ENCODE data around the gene ACTN1. TPM values are rescaled to one million over a fixed set of nuclear protein-coding genes. Genes with fewer than 3 reads are reported as not detected.

ACTN1 gene
- total RNA-seq, 2 experiments from 2014 or later = 70.6 to 72.2 TPM

GRCh38 chr14:68897559-68898155, 81.4 kb downstream of the ACTN1 start:
- CTCF ChIA-PET = interaction anchor here (1.8 kb wide), 1 partner anchor 14 kb away, joined by 13 read pairs; no protein-coding TSS in a partner anchor
- no peak overlapping the region for H3K27ac Mint-ChIP-seq
- H3K4me3 Mint-ChIP-seq = no peak overlapping the region

GRCh38 chr14:68896132-68896531, 83.0 kb downstream of the ACTN1 start:
- Mint-ChIP-seq H3K9me3 (no peaks in the 10 kb centered on the region), H3K27ac (no peak overlapping the region), H3K36me3 (peaks cover 14% of the 10 kb centered on the region), H3K4me3 (no peak overlapping the region), H3K4me1 (ENCODE audit: low read depth) (peaks cover 12% of the 10 kb centered on the region), H3K27me3 (no peaks in the 10 kb centered on the region)
- intact Hi-C loops (cut with micrococcal nuclease) = no loop called here
- DNase-seq = no peak
- CTCF ChIA-PET = no interaction called here
- POLR2A ChIA-PET = no interaction called here

More at GRCh38 chr14:68897559-68898155, 81.4 kb downstream of the ACTN1 start:
- DNase-seq = no peak
- POLR2A ChIA-PET = no interaction called here
- peaks cover 22% of the 10 kb centered on the region for H3K36me3 Mint-ChIP-seq
- H3K9me3 Mint-ChIP-seq = no peaks in the 10 kb centered on the region
- peaks cover 12% of the 10 kb centered on the region for H3K4me1 Mint-ChIP-seq (ENCODE audit: low read depth)
- intact Hi-C loops (cut with micrococcal nuclease) = no loop called here
- no peaks in the 10 kb centered on the region for H3K27me3 Mint-ChIP-seq

GRCh38 chr14:68894802-68895703, 84.0 kb downstream of the ACTN1 start:
- intact Hi-C loops (cut with micrococcal nuclease) = no loop called here
- ChIA-PET POLR2A (no interaction called here), CTCF (no interaction called here)
- peaks cover 13% of the 10 kb centered on the region for H3K36me3 Mint-ChIP-seq
- H3K4me1 Mint-ChIP-seq (ENCODE audit: low read depth) = peaks cover 12% of the 10 kb centered on the region
- H3K27me3 Mint-ChIP-seq = no peaks in the 10 kb centered on the region
- no peak overlapping the region for H3K27ac Mint-ChIP-seq
- no peaks in the 10 kb centered on the region for H3K9me3 Mint-ChIP-seq
- no peak for DNase-seq
- H3K4me3 Mint-ChIP-seq = no peak overlapping the region

GRCh38 chr14:68894123-68894522, 85.0 kb downstream of the ACTN1 start:
- H3K27ac Mint-ChIP-seq = no peak overlapping the region

DNA sequence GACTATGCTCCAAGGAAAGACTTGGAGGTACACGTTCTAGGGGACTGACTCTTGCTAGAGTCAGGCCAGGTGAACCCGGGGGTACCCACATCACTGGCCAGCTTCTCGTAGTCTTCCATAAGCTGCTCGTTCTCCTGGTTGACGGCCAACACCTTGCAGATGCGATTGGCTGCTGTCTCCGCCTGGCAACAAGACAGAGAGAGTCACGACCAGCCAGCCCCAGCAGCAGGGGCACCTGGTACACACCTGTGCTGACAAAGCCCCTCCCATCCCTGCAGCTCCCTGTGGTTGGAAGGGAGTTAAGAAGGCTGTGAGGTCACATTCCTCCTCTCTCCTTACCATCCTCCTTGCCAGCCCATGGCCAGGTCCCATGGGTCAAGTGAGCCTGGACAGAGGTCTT, 85.5 kb downstream of the ACTN1 start:
- Mint-ChIP-seq H3K4me3 (no peak overlapping the region), H3K27me3 (no peaks in the 10 kb centered on the region), H3K36me3 (peaks cover 14% of the 10 kb centered on the region), H3K4me1 (ENCODE audit: low read depth) (peaks cover 5% of the 10 kb centered on the region), H3K9me3 (no peaks in the 10 kb centered on the region), H3K27ac (no peak overlapping the region)
- CTCF ChIA-PET = interaction anchor here (0.6 kb wide), 1 partner anchor 25 kb away, joined by 3 read pairs; no protein-coding TSS in a partner anchor
- DNase-seq = no peak
- intact Hi-C loops (cut with micrococcal nuclease) = no loop called here
- POLR2A ChIA-PET = interaction anchor here (0.6 kb wide), 1 partner anchor 50 kb away, joined by 3 read pairs; no protein-coding TSS in a partner anchor

More at GRCh38 chr14:68894123-68894522, 85.0 kb downstream of the ACTN1 start:
- H3K9me3 Mint-ChIP-seq = no peaks in the 10 kb centered on the region
- H3K4me1 Mint-ChIP-seq (ENCODE audit: low read depth) = peaks cover 5% of the 10 kb centered on the region
- H3K36me3 Mint-ChIP-seq = peaks cover 9% of the 10 kb centered on the region
- DNase-seq = no peak
- no peaks in the 10 kb centered on the region for H3K27me3 Mint-ChIP-seq
- CTCF ChIA-PET = interaction anchor here (0.6 kb wide), 1 partner anchor 25 kb away, joined by 3 read pairs; no protein-coding TSS in a partner anchor
- intact Hi-C loops (cut with micrococcal nuclease) = no loop called here
- H3K4me3 Mint-ChIP-seq = no peak overlapping the region
- POLR2A ChIA-PET = no interaction called here

GRCh38 chr14:68892961-68893360, 86.1 kb downstream of the ACTN1 start:
- intact Hi-C loops (cut with micrococcal nuclease) = no loop called here
- no peaks in the 10 kb centered on the region for H3K9me3 Mint-ChIP-seq
- ChIA-PET POLR2A (interaction anchor here (0.6 kb wide), 1 partner anchor 49 kb away, joined by 3 read pairs; no protein-coding TSS in a partner anchor), CTCF (no interaction called here)
- DNase-seq = no peak
- H3K4me1 Mint-ChIP-seq (ENCODE audit: low read depth) = peaks cover 5% of the 10 kb centered on the region
- H3K27ac Mint-ChIP-seq = no peak overlapping the region
- no peaks in the 10 kb centered on the region for H3K27me3 Mint-ChIP-seq
- no peak overlapping the region for H3K4me3 Mint-ChIP-seq
- peaks cover 12% of the 10 kb centered on the region for H3K36me3 Mint-ChIP-seq

GRCh38 chr14:68891851-68892660, 87.0 kb downstream of the ACTN1 start:
- Mint-ChIP-seq H3K4me3 (no peak overlapping the region), H3K4me1 (ENCODE audit: low read depth) (peaks cover 5% of the 10 kb centered on the region), H3K9me3 (no peaks in the 10 kb centered on the region), H3K27me3 (no peaks in the 10 kb centered on the region), H3K36me3 (peaks cover 10% of the 10 kb centered on the region), H3K27ac (no peak overlapping the region)
- no peak for DNase-seq
- CTCF ChIA-PET = interaction anchor here (0.7 kb wide), 1 partner anchor 48 kb away, joined by 3 read pairs; no protein-coding TSS in a partner anchor
- POLR2A ChIA-PET = no interaction called here
- intact Hi-C loops (cut with micrococcal nuclease) = no loop called here

GRCh38 chr14:68890173-68890931, 88.8 kb downstream of the ACTN1 start:
- ChIA-PET POLR2A (no interaction called here), CTCF (interaction anchor here (0.6 kb wide), 1 partner anchor 317 kb away, joined by 3 read pairs; no protein-coding TSS in a partner anchor)
- intact Hi-C loops (cut with micrococcal nuclease) = no loop called here
- no peak for DNase-seq
- Mint-ChIP-seq H3K4me1 (ENCODE audit: low read depth) (peaks cover 5% of the 10 kb centered on the region), H3K9me3 (no peaks in the 10 kb centered on the region), H3K27me3 (no peaks in the 10 kb centered on the region), H3K36me3 (peaks cover 10% of the 10 kb centered on the region), H3K4me3 (no peak overlapping the region), H3K27ac (no peak overlapping the region)

DNA sequence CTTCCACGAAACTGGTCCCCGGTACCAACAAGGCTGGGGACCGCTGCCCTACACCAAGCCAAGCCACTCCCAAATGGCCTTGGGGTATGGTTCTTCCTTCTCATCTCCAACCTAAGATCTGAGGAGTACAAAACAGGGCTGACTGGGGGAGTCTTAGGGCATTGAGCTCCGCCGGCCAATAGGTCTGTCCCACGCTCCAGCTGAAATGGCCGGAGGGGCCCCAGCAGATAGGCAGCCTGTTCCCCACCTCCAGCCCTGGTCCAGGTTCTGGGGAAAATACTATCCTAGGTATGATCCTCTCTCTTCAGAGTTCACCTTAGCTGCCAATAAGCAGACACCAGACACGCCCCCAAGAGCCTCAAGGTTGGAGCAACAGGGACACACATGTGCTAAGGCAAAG, 90.2 kb downstream of the ACTN1 start:
- Mint-ChIP-seq H3K36me3 (peaks cover 10% of the 10 kb centered on the region), H3K27me3 (no peaks in the 10 kb centered on the region), H3K27ac (no peak overlapping the region), H3K9me3 (no peaks in the 10 kb centered on the region), H3K4me3 (no peak overlapping the region), H3K4me1 (ENCODE audit: low read depth) (no peaks in the 10 kb centered on the region)
- intact Hi-C loops (cut with micrococcal nuclease) = no loop called here
- CTCF ChIA-PET = interaction anchor here (1.1 kb wide), 1 partner anchor 219 kb away, joined by 3 read pairs; no protein-coding TSS in a partner anchor
- POLR2A ChIA-PET = no interaction called here
- no peak for DNase-seq

- no peak for DNase-seq
- Mint-ChIP-seq H3K9me3 (no peaks in the 10 kb centered on the region), H3K4me3 (no peak overlapping the region), H3K36me3 (peaks cover 11% of the 10 kb centered on the region), H3K4me1 (ENCODE audit: low read depth) (no peaks in the 10 kb centered on the region), H3K27me3 (no peaks in the 10 kb centered on the region), H3K27ac (no peak overlapping the region)
- intact Hi-C loops (cut with micrococcal nuclease) = no loop called here
- POLR2A ChIA-PET = no interaction called here
- CTCF ChIA-PET = interaction anchor here (1.1 kb wide), 1 partner anchor 220 kb away, joined by 3 read pairs; no protein-coding TSS in a partner anchor
Measured at GRCh38 chr14:68888025-68888850, 90.9 kb downstream of the ACTN1 start.

DNA sequence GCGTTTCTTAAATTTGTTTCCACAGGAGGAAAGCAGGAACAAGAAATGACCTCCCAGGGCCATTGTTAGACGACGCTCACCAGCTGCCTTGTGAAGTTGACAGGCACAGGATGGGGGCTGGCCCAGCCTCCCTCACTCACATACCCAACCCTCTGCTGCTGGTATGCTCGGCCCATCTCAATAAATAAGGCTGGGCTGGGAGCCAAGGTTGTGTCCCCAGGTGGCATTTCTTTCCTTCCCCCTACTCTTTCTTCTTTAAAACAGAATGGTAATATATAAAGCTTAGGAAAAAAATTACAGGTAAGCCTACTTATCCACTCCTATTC, 93.0 kb downstream of the ACTN1 start:
- Mint-ChIP-seq H3K27ac (no peak overlapping the region), H3K4me3 (no peak overlapping the region), H3K9me3 (no peaks in the 10 kb centered on the region), H3K27me3 (no peaks in the 10 kb centered on the region), H3K36me3 (peaks cover 18% of the 10 kb centered on the region), H3K4me1 (ENCODE audit: low read depth) (no peaks in the 10 kb centered on the region)
- no peak for DNase-seq
- intact Hi-C loops (cut with micrococcal nuclease) = no loop called here
- ChIA-PET POLR2A (no interaction called here), CTCF (no interaction called here)
